ENCODE data around the gene CCDC102B.

- TF ChIP-seq POLR2A (IDR thresholded peaks at IDR 0.05) = no peak
- TF ChIP-seq, protein P1, sequence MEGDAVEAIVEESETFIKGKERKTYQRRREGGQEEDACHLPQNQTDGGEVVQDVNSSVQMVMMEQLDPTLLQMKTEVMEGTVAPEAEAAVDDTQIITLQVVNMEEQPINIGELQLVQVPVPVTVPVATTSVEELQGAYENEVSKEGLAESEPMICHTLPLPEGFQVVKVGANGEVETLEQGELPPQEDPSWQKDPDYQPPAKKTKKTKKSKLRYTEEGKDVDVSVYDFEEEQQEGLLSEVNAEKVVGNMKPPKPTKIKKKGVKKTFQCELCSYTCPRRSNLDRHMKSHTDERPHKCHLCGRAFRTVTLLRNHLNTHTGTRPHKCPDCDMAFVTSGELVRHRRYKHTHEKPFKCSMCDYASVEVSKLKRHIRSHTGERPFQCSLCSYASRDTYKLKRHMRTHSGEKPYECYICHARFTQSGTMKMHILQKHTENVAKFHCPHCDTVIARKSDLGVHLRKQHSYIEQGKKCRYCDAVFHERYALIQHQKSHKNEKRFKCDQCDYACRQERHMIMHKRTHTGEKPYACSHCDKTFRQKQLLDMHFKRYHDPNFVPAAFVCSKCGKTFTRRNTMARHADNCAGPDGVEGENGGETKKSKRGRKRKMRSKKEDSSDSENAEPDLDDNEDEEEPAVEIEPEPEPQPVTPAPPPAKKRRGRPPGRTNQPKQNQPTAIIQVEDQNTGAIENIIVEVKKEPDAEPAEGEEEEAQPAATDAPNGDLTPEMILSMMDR (IDR thresholded peaks at IDR 0.05) = no peak
Measured at GRCh38 chr18:68969027-68969426, 171.1 kb downstream of the CCDC102B start.

All from right lobe of liver (tissue), 4 donors.